ENCODE measurements around the gene ABCB1. TPM values are rescaled to one million over a fixed set of nuclear protein-coding genes. Genes with fewer than 3 reads are reported as not detected.

Gene ABCB1
- total and polyA plus RNA-seq, 2 of the 13 experiments (the other 11 are each of a cell fraction or from before 2014, with no cell fraction given) = 42.8 to 52.6 TPM

DNA sequence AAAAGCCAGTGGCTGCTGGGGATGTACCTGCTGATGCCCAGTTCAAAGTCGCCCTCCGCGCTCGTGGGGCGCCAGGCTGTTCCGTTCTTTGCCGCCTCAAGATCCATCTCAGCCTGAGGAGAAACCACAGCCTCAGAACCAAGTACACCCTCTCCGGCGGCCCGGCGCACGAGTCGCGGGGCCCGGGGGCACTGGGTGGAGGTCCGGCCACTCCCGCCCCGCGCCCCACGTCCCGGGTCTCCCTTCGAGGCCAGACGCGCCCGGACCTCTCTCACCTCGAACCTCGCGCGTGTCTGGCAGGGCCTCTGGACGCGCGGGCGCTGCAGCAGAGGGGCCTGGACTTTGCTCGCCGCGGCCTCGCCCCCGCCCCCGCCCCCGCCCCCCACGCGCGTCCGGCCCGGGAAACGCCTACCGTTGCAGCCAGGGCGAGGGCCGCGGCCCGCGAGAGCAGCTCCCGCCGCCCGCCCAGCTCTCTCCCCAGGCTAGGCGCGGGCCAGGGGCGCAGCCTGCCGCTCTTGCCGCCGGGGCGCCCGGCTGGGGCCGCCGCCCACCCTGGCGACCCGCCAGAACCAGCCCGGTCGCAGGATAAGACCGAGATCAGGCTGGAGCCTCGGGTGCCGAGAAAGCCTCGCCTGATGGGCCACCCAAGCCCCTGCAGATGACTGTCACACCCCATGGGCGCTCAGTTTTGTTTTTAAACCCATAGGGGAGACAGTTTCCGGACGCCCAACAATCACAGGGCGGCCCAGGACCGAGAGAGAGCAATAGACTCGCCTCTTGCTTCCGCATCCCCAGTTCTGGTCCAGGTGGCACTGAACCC, 125.1 kb downstream of the ABCB1 start, which contains the start of gene ABCB4 (continued):
- no peak for TF ChIP-seq PCBP1 (IDR thresholded peaks at IDR 0.05; ENCODE audit: borderline replicate concordance, low read depth, low read length)
- peak; percentile 84 for TF ChIP-seq ZNF777 (CRISPR knock-in tag; IDR thresholded peaks at IDR 0.05)
- TF ChIP-seq ZNF235 (CRISPR knock-in tag; IDR thresholded peaks at IDR 0.05; ENCODE audit: borderline replicate concordance) = no peak
- TF ChIP-seq, protein P1, sequence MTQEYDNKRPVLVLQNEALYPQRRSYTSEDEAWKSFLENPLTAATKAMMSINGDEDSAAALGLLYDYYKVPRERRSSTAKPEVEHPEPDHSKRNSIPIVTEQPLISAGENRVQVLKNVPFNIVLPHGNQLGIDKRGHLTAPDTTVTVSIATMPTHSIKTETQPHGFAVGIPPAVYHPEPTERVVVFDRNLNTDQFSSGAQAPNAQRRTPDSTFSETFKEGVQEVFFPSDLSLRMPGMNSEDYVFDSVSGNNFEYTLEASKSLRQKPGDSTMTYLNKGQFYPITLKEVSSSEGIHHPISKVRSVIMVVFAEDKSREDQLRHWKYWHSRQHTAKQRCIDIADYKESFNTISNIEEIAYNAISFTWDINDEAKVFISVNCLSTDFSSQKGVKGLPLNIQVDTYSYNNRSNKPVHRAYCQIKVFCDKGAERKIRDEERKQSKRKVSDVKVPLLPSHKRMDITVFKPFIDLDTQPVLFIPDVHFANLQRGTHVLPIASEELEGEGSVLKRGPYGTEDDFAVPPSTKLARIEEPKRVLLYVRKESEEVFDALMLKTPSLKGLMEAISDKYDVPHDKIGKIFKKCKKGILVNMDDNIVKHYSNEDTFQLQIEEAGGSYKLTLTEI (CRISPR knock-in tag; conservative IDR thresholded peaks at IDR 0.05) = no peak
- TF ChIP-seq ZNF12 (CRISPR knock-in tag; IDR thresholded peaks at IDR 0.05) = no peak
- TF ChIP-seq ZNF124 (CRISPR knock-in tag; IDR thresholded peaks at IDR 0.05) = peak; percentile 14; the same call in 1 of the 2 replicates
- TF ChIP-seq, protein P2, sequence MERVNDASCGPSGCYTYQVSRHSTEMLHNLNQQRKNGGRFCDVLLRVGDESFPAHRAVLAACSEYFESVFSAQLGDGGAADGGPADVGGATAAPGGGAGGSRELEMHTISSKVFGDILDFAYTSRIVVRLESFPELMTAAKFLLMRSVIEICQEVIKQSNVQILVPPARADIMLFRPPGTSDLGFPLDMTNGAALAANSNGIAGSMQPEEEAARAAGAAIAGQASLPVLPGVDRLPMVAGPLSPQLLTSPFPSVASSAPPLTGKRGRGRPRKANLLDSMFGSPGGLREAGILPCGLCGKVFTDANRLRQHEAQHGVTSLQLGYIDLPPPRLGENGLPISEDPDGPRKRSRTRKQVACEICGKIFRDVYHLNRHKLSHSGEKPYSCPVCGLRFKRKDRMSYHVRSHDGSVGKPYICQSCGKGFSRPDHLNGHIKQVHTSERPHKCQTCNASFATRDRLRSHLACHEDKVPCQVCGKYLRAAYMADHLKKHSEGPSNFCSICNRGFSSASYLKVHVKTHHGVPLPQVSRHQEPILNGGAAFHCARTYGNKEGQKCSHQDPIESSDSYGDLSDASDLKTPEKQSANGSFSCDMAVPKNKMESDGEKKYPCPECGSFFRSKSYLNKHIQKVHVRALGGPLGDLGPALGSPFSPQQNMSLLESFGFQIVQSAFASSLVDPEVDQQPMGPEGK (CRISPR knock-in tag; IDR thresholded peaks at IDR 0.05) = peak; percentile 63
- peak; percentile 62 for TF ChIP-seq ZFX (CRISPR knock-in tag; IDR thresholded peaks at IDR 0.05; ENCODE audit: low read depth)
- no peak for TF ChIP-seq ZNF136 (CRISPR knock-in tag; IDR thresholded peaks at IDR 0.05; ENCODE audit: low read depth)
- TF ChIP-seq, protein P3, sequence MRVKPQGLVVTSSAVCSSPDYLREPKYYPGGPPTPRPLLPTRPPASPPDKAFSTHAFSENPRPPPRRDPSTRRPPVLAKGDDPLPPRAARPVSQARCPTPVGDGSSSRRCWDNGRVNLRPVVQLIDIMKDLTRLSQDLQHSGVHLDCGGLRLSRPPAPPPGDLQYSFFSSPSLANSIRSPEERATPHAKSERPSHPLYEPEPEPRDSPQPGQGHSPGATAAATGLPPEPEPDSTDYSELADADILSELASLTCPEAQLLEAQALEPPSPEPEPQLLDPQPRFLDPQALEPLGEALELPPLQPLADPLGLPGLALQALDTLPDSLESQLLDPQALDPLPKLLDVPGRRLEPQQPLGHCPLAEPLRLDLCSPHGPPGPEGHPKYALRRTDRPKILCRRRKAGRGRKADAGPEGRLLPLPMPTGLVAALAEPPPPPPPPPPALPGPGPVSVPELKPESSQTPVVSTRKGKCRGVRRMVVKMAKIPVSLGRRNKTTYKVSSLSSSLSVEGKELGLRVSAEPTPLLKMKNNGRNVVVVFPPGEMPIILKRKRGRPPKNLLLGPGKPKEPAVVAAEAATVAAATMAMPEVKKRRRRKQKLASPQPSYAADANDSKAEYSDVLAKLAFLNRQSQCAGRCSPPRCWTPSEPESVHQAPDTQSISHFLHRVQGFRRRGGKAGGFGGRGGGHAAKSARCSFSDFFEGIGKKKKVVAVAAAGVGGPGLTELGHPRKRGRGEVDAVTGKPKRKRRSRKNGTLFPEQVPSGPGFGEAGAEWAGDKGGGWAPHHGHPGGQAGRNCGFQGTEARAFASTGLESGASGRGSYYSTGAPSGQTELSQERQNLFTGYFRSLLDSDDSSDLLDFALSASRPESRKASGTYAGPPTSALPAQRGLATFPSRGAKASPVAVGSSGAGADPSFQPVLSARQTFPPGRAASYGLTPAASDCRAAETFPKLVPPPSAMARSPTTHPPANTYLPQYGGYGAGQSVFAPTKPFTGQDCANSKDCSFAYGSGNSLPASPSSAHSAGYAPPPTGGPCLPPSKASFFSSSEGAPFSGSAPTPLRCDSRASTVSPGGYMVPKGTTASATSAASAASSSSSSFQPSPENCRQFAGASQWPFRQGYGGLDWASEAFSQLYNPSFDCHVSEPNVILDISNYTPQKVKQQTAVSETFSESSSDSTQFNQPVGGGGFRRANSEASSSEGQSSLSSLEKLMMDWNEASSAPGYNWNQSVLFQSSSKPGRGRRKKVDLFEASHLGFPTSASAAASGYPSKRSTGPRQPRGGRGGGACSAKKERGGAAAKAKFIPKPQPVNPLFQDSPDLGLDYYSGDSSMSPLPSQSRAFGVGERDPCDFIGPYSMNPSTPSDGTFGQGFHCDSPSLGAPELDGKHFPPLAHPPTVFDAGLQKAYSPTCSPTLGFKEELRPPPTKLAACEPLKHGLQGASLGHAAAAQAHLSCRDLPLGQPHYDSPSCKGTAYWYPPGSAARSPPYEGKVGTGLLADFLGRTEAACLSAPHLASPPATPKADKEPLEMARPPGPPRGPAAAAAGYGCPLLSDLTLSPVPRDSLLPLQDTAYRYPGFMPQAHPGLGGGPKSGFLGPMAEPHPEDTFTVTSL (CRISPR knock-in tag; IDR thresholded peaks at IDR 0.05; ENCODE audit: borderline replicate concordance) = no peak
- TF ChIP-seq ZNF557 (CRISPR knock-in tag; IDR thresholded peaks at IDR 0.05) = no peak
- no peak for TF ChIP-seq XRCC5 (optimal IDR thresholded peaks at IDR 0.05; ENCODE audit: low read length)
- TF ChIP-seq BRCA1 (CRISPR knock-in tag; IDR thresholded peaks at IDR 0.05) = no peak
